GM18873 (cell line): Measurements from ENCODE around the gene GALNT12.

ENCODE experiments used
- ATAC-seq: cut with Tn5 transposase; IDR thresholded peaks from one replicate; pipeline ENCODE4 v1.9.1; 2021; ENCODE audit warnings: mild to moderate bottlenecking, moderate library complexity, moderate number of reproducible peaks; ENCODE audit not compliant: unreplicated experiment, low FRiP score

GALNT12 gene

DNA sequence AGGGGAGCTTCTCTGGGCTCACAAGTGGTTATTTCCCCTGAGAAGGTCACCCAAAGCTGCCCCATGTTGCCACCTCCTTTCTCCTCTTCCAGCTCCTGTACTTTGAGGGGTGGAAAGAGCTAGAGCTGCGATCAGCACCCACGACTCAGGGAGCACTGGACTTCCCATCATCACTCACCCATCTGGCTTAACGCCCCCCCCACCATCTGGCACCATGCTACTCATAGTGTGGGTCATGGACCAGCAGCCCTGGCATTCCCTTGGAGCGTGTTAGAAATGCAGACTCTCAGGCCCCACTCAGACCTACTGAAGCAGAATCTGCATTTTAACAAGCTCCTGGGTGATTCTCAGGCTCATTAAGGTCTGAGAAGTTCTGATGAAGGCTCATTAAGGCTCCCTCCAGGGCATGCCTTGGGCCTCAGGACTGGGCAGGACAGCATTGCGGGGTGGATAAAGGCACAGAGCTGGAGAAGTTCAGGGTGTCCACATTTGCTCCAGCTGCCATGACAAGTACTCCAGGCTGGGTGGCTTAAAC is 67.3 kb downstream of the GALNT12 start:
- ATAC-seq = no peak

DNA sequence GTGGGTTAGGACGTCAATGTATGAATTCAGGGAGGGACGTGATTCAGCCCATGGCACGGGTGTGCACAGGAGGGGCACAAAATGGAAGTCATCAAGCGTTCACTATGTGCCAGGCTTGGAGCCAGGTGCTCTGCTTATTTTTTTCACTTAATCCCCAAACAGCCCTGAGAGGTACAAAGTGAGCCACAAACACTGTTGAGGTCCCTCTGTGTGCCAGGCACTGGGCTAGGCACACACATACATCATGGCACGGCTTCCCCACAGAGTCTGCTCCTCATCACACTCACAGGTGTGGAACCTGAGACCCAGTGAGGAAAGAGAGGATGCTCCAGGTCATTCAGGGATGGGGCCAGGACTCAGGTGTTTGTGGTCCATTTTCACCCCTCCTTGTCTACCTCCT is 68.1 kb downstream of the GALNT12 start:
- ATAC-seq = no peak

DNA sequence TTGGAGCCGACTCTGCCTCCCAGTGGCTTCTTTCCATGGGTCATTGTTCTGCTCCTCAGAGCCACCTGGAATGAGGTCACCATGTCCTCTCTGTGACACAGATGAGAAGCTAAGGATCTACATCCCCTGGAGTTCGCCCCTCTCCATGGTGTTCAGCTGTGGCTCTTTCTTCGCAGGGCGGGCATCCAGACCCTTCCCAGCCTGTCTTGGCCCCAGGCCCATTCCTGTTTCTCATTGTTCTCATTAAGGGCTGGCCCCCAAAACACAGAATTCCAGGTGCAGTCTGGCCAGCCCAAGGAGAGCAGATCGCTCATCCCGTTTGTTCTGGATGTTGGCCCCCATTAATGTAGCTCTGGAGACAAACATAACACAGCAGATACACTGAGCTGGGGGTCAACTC is 69.8 kb downstream of the GALNT12 start:
- ATAC-seq = no peak

DNA sequence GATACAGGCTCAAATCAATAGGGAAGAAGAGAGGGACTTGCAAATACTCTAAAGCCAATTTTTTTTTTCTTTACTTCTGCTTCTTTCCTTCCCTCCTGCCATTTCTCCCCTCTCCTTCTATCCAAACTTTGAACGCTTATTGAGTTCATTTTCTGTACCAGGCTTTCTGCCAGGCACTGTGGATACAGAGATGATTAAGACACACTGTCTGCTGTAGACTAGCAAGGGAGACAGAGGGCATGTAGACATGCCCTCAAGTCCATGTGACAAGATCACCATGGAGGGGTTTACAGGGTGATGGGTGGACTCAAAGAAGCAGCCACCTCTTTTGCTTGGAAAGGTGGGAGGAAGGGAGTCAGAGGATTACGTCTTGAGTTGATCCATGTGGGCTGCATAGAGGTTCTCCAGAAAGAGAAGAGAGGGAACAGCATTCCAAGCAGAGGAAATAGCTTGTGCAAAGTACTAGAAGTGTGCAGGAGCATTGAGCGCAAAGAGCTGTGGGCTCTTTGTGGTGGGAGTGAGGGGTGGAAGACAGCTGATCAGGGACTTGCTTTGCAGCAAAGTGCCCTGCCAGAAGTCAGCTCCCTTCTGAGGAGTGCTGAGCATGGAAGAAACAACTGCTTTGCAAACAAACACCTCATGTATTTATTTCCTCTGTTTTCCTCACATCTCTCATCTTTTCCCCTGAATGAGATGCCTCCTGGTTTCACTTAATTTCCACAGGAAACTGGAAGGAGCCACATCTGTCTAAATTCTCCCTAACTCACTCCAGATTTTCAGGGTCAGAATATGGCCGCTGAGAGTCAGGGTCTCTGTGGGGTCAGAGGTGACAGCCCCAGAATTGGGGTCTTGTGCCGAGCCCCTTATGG is 71.9 kb downstream of the GALNT12 start:
- ATAC-seq = no peak

DNA sequence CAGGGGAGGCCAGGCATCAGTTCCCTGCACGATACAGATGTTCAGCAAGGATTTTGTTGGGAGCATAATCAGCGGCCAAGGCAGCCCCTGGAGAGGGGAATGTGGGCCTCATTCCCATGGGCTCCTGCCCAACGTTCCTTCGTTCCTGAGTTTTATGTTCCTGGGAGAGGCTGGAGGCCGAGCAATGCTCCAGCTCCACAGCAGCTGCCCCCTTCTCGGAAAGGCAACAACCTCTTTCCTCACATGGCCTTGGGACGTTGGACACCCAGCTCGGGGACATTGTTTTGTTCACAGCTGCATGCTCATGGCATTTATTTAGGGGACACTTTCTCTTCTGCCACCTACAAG is 72.5 kb downstream of the GALNT12 start:
- no peak for ATAC-seq

DNA sequence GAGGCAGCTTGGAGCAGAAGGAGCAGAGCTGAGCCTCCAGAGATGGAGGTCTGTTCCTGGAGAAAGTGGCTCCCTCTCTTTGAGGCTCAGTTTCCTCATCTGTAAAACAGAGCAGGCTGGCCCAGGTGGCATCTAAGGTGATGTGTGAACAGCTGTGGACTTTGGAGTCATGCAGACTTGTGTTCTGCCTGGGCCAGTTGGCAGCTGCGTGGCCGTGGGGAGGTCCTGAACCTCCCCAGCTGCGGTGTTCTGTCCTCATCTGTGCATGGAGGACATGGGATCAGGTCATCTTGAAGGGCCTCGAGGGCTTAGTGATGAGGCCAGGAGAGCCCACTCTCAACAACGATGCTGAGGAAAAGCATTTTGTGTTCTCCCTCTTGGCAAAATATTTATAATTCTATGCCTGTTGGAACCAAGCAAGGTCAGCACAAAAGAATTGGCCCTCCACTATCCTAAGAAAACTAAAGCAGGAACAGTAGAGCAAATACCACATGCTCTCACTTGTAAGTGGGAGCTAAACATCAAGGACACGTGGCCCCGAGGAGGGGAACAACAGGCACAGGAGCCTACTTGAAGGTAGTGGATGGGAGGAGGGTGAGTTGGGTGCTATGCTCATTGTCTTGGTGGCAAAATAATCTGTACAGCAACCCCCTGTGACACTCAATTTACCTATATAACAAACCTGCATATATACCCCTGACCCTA is 73.0 kb downstream of the GALNT12 start:
- ATAC-seq = no peak

DNA sequence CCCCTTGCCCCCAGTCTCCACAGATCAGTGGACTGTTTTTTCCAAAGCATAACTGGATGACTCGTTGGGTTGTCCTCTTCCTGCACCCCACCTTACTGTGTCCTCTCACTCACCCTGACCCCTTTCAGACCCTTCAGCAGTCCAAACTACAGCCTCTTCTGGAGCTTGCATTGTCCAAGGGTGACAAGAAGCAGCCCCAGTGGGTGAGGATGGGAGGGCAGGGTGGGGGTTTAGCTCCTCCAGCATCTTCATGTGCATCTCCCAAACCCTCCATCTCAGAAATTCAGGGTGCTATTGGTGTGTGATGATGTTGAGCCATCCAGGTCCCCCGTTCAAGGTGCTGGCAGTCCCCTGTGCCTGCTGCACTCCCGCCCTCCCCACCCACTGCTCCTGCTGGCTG is 73.9 kb downstream of the GALNT12 start:
- no peak for ATAC-seq

DNA sequence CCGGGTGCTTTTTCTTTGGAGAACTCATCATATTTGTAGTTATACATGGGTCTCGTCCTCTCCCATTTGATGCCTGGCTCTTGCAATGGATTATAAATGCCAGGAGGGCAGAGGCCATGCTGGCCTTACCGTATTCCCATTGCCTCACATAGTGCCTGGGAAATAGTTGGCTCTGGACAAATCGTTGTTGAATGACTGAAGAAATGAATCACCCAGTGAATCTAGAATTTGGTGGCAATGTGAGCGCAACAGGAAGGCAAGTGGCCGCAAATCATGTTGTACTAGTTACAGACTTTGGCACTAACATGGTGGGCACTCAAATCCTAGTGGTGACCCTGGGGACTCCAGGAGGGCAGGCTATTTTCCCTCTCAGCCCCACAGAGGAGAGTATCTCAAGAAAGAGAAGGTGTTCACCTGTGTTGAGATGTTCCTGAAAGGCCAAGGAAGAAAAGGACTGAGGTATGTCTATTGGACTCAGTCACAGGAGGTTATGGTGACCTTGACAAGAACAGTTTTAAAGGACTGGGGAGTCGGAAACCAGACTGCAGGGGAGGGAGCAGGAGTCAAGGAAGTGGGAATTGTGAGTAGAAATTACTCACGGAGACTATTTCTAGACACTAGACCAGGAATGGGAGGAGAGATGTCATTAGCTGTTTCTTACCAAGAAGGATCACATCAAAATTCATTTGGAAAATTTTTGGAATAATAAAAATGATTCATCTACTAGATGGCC is 74.5 kb downstream of the GALNT12 start:
- ATAC-seq = no peak

DNA sequence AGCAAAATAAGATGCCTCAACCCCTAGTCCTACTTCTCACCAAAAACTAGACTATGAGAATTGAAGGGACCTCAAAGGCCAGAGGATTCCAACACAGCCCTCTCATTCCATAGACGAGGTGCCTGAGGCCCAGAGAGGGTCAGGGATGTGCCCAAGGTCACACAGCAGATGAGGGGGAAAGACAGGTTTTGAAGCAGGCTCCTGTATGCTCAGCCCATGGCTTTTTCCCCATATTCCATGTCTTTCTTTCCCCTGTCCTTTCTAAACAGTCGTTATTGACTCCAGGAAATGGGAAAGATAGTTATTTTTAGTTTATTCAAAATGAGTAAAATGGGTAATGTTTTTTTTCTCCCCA is 75.1 kb downstream of the GALNT12 start:
- no peak for ATAC-seq

DNA sequence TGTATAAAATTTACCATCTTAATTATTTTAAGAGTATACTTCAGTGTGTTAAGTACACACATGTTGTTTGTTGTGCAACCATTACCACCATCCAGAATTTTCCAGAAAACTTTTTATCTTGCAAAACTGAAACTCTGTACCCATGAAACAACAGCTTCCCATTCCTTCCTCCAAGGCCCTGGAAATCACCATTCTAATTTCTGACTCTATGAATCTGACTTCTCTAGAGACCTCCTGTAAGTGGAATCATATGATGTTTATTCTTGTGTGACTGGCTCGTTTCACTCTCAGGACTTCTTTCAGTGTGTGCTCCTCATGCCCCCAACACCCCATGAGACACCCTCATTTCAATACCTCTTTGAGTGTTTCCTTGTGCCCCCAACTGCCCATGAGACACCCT is 75.8 kb downstream of the GALNT12 start:
- no peak for ATAC-seq

DNA sequence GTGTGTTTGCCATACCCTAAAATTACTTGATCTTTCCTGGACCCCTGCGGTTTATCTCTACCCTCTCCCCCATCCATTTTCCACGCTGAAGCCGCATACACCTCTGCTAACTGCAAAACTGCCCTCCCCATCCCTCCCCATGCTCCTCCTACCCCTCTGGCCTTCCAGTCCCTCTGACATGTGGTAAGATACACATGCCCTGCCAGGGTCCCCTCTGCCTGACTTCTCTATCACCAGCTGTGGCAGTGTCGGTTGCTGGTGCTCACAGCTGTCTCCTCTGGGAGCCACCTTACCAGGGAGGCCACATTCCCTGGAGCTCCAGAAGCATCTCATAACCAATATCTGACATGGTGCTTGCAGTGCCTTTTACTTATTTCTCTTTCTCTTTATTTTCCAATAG is 77.4 kb downstream of the GALNT12 start:
- no peak for ATAC-seq

DNA sequence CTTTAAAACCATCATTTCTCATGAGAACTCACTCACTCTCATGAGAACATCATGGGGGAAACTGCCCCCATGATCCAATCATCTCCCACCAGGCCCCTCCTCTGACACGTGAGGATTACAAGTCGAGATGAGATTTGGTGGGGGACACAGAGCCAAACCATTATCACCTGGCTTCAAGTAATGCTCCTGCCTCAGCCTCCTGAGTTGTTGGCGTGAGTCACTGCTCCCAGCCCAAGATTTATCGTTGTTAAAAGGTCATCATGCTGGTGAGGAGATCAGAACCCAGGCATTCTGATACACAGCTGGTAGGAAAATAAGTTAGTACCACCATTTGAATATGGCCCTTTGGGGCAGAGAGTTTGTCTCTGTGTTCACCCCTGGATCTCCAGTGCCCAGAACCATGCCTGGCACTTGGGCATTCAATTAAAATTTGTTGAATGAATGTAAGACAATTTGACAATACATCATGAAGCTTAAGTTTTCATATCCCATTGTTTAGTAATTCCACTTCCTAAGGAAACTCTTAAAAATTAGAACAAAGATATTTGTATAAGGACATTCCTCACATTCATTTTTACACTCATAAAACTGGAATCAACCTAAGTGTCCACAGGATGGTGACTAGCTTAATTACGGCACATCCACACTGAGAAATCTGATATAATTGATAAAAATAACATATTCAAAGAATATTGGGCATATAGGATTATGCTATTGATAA is 78.3 kb downstream of the GALNT12 start:
- ATAC-seq = no peak

DNA sequence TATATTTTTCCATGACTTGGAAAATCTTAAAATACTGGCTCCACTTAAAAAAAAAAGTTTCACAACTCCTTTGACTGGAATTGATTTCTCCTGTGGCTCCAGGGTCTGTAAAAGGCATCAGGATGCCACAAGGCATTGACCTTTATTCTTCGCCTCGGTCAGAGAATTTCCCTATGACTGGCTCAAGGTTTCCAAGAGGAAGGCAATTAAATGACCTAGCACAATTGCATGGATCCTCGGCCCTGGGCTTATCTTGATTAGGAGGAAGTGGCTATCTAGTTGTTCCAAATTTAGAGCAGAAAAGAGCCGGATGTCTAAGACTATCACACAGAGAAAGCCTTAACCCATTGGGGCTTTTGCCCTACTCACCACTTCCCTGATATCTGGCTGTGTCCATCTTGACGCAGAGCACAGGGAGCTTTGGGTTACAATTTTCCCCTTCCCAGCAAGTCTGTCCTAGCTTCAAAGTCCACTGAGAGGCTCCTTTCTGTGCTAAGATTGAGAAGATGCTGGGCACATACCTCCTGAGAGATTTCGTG is 79.3 kb downstream of the GALNT12 start:
- ATAC-seq = no peak

DNA sequence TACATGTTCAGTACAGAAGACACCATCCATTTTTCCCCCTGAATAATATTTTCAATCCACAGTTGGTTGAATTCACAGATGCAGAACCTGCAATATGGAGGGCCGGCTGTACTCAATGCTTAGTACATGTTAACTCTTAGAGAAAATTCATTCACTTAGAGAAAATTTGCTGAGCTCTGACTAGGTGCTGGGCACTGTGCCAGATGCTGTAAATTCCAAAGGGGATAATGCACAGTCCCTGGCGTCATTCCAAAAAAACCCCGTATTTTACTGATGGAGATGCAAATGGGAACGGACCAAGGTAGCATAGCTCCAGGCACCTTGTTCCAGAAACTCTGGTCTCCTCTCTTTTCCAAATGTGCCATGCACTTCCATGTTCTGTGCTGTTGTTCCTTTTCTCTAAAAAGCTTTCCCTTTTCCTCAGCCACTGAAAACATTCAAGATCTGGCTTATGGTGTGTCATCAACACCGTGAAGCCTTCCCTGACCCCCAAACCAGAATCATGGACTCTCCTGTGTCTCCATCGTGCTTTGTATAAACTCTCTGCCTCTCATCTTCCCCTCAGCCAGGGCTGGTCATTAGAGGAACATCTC is 80.5 kb downstream of the GALNT12 start:
- ATAC-seq = no peak

DNA sequence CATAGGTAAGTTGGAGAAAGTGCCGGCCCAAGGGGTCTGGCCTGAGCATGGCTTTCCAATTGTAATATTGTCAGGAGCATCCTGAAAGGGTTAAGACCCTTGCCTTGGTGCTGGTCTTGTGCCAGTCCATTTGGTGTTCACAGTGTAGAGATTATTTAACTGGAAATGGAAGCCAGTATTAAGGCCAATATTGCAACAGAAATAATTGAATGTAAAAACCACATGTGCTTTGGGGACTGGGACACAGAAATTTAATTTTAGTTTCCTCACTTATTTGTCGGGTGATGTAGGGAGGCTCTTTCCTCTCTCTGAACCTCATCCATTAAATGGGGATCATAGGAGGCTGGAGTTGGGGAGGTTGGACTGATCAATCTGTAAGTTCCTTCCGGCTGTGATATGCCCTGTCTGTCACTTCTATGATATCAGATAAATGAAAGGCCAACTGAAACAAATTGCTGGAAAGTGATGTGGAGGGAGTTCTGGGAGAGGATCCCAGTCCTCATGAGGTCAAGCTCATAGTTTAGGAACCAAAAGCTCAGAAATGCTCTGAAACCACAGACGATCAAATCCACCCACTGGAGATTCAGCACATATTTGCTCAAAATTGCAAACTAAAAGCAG is 81.4 kb downstream of the GALNT12 start:
- ATAC-seq = no peak

DNA sequence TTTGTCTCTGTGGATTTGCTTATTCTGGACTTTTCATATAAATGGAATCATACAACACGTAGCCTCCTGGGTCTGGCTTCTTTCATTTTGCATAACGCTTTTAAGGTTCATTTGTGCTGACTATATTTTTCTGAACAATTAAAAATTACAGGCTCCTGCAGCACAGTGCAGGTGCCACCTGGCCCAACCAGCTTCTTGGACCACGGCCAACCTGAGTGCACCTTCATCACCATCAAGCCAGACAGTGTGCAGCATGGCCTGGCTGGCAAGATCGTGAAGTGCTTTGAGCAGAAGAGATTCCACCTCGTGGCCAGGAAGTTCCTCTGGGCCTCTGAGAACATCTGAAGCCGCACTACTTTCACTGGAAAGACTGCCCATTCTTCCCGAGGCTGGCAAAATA is 82.8 kb downstream of the GALNT12 start:
- no peak for ATAC-seq

DNA sequence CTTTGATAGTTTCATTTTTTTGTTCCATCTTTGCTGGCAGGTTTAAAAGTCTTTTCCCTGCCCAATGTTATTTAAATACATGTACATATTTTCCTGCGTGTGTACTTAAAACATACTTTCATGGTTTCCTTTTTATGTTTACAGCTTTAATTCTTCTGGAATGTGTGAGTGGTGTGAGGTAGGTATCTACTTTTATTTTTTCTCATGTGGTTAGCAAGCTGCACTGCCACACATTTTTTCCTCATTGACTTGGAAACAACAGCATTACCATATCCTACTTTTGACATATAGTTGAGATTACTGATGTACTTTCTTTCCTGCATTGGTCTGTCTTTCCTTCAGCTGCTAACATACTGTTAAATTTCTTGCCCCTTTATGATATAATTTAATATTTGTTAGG is 84.8 kb downstream of the GALNT12 start:
- no peak for ATAC-seq

DNA sequence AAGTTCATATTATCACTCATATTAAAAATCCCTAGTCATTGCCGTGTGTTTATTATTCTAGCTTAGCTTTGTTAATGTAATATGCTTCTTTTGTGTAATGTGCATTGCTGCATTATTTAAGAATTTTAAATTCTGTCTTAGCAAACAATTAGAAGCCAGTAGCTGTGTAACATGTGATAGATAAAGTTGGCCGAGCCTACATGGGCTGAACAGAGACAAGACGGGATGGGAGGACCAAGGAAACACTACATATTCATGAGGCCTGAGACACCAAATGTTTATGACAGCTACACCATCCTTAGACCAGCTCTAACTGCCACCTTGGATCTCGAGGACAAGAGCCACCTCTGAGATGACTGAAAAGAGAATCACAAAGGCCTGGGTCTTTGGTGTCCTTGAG is 85.2 kb downstream of the GALNT12 start:
- no peak for ATAC-seq

DNA sequence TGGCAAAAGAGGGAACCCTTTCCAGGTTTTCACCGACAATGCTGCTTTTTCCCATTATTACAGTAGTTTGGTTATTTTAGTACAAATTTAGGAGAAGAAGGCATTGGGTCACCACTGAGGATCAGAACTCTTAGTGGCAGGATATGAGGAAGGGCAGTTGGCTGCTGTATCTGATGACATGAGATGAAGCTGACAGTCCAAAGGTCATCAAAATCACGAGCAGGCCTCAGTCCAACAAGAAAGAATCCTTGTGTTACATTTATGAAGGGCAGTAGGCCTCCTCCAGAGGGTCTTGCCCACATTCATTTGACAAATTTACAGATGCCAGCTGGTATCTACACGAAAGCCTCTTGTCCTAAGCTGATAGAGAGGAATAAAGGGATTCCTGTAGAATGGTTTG is 86.7 kb downstream of the GALNT12 start:
- no peak for ATAC-seq

DNA sequence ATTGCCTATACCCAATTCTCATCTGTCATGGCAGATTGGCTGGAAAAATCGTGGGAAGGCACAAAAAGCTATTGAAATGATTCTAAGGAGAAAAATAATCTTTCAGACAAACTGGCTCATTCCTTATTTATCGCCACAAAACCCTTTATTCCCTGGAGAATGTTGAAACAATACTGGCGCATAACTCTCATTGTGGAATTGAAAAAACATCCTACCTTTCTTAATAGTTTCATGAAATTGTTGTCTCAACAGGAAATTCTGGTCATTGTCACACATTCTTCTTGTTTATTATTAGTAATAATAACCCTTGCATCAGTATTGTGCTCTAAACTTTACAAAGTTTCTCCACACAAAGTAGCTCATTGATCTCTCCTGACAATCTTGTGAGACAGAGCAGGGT is 87.3 kb downstream of the GALNT12 start:
- no peak for ATAC-seq
